ENCODE measurements around the gene ABCA4.

- TF ChIP-seq CTCF (IDR thresholded peaks at IDR 0.05; ENCODE audit: poor library complexity), result no peak
- no peak for TF ChIP-seq EZH2 (IDR thresholded peaks at IDR 0.05; ENCODE audit: borderline replicate concordance)
Observed at GRCh38 chr1:94033849-94034248, 87.1 kb downstream of the ABCA4 start.
